Liver (tissue), 3 donors: ENCODE measurements around the gene MAN1C1.

Source experiments
- RXRA ChIP-seq, 2 donors: IDR thresholded peaks; 2 replicates each; pipeline ENCODE4 v1.6.1; 2017 to 2018; ENCODE audit warnings: antibody characterized with exemption in 2 of 2, mild to moderate bottlenecking in 1 of 2
- TF ChIP-seq, protein P1 (sequence below): fragments of 150-350 bp; IDR thresholded peaks from 2 replicates; pipeline ENCODE4 v1.5.1; 2017; ENCODE audit warnings: improper control_type of control experiment, low read depth, low read length; ENCODE audit not compliant: missing input control
- donor health status: healthy.
- donor health status: healthy.

- TF ChIP-seq, protein P1, sequence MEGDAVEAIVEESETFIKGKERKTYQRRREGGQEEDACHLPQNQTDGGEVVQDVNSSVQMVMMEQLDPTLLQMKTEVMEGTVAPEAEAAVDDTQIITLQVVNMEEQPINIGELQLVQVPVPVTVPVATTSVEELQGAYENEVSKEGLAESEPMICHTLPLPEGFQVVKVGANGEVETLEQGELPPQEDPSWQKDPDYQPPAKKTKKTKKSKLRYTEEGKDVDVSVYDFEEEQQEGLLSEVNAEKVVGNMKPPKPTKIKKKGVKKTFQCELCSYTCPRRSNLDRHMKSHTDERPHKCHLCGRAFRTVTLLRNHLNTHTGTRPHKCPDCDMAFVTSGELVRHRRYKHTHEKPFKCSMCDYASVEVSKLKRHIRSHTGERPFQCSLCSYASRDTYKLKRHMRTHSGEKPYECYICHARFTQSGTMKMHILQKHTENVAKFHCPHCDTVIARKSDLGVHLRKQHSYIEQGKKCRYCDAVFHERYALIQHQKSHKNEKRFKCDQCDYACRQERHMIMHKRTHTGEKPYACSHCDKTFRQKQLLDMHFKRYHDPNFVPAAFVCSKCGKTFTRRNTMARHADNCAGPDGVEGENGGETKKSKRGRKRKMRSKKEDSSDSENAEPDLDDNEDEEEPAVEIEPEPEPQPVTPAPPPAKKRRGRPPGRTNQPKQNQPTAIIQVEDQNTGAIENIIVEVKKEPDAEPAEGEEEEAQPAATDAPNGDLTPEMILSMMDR: no peak
- peak in 1 of 2 donors; percentile 15 for TF ChIP-seq RXRA (IDR thresholded peaks at IDR 0.05)
Measured at GRCh38 chr1:25781130-25781433, 164.5 kb downstream of the MAN1C1 start.
